ELF-1 (cell line): Measurements from ENCODE around the gene WDR19.
"Not testable (repeated sequence)": the region's sequence is repeated elsewhere in the genome, so short reads cannot be mapped to it uniquely, and the experiment has no call there.

Experiments used
- DNase-seq: peaks from one replicate; pipeline ENCODE4 v3.0.0-alpha.2; 2016; ENCODE audit warnings: low read depth, low spot score

Gene WDR19

DNA sequence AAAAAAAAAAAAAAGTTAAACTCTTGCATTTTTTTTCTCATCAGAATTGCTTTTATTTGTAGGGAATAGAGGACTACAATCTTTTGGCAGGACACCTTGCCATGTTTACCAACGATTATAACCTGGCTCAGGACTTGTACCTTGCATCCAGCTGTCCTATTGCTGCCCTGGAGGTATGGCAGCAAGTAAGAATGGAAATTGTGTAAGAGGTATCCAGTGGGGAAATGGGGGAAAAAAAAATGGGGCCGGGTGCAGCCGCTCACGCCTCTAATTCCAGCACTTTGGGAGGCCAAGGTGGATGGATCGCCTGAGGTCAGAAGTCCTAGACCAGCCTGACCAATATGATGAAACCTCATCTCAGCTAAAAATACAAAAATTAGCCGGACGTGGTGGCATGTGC is 49.8 kb downstream of the WDR19 start:
- no peak for DNase-seq

DNA sequence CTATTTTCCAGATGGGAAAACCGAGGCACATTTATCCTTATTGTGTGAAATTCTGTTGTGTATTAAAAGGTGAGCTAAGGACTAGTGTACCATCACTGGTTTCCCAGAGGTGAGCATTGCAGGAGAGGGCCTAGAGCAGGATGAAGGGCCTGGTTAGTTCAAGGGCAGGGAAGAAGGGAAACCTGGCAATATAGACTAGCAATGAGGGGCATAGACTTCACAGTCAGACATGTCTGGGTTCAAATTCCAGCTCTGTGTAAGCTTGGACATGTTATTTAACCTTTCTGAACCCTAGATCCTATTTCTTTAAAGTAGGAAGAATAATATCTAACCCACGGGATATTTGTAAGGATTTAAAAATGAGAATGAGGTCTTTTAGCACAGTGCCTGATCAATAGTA is 50.8 kb downstream of the WDR19 start:
- DNase-seq: no peak

DNA sequence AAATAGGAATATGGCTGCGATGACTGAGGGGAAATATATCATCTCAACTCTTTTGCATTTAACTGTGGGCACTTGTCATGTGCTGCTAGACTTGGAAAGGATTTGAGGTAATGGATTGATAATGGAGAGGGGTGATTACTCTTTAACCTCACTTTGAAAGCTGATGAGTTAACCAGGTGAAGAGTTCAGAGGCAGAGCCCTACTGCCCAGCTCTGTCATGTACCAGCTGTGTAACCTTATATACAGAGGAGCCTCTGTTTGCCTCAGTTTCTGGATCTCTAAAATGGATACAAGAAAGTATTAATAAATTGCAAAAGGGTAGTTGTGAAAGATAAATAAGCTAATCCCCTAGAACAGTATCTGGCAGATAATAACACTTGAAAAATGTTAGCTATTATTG is 51.5 kb downstream of the WDR19 start:
- DNase-seq: no peak

DNA sequence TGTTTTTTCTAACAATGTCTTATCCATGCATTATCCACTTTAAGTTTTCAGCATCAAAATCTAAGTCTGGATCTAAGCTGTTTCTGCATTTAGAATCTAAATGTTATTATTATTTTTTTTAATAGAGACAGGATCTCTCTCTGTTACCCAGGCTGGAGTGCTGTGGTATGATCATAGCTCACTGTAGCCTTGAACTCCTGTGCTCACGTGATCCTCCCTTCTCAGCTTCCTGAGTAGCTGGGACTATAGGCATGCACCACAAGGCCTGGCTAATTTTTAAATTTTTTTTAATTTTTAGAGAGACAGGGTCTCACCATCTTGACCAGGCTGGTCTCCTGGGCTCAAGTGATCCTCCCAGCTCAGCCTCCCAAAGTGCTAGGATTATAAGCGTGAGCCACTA is 52.7 kb downstream of the WDR19 start:
- no peak for DNase-seq

DNA sequence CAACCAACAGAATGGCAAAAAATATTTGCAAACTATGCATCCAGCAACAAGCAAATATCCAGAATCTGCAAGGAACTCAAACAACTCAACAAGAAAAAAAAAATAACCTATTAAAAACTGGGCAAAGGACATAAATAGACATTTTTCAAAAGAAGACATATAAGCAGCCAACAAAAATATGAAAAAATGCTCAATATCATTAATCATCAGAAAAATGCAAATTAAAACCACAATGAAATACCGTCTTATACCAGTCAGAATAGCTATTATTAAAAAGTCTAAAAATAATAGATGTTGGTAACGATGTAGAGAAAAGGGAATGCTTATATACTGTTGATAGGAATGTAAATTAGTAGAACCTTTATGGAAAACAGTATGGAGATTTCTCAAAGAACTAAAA is 53.4 kb downstream of the WDR19 start:
- DNase-seq: no peak

DNA sequence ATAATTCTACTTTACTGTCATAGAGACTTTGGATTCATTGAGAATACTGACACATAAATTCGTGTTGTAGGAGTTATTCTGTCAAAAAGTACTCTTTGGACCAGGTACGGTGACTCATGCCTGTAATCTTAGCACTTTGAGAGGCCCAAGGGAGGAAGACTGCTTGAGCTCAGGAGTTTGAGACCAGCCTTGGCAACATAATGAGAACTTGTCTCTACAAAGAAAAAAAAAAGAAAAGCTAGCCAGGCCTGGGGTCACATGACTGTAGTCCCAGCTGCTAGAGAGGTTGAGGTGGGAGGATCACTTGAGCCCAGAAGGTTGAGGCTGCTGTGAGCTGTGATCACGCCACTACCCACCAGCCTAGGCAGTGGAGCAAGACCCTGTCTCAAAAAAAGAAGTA is 54.9 kb downstream of the WDR19 start:
- peak; percentile 3 for DNase-seq

DNA sequence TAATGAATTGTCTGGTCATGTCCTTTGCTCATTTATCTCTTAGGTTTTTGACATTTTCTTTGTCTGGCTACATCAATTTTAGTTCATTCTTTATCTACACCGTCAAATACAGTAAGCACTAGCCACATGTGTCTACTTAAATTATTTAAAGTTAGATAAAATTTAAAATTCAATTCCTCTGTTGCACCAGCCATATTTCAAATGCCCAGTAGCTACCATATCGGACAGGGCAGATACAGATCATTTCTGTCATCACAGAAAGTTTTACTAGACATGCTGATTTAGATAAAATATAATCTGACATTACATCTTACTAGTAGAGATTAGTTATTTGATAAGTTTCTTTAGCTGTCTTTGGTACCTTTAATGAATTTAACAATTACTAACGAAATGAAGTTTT is 61.1 kb downstream of the WDR19 start:
- no peak for DNase-seq

DNA sequence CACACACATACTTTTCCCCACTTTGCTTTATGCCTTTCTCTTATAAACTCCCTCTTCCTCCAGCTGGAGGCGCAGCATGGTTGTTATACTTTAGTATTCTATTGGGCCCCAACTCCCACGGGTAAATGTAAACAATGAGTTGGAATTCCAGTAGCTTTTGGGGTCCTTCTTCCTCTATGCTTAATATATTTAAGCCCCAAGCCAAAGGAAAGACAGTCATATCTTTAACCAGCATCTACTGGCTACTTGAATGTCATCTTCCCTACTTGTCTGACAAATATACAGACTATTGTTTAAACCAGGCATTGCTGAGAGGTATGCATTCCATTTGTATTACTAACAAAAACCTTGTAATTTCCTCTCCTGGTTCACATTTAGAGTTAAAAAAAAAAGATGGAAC is 72.9 kb downstream of the WDR19 start:
- no peak for DNase-seq

DNA sequence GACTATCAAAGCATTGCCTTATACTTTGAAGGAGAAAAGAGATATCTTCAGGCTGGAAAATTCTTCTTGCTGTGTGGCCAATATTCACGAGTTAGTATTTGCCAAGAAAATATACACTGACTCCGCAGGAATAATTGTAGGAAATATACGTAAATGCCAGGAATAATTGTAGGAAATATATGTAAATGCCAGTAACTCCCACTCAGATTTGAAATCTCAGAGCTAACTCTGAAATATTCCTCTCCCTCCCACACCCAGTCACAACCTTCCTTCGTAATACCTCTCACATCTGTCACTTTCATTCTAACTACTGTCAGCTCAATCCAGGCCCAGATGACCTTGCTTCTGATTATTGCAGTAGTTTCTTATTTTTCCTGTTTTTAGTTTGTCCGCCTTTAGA is 73.5 kb downstream of the WDR19 start:
- no peak for DNase-seq

DNA sequence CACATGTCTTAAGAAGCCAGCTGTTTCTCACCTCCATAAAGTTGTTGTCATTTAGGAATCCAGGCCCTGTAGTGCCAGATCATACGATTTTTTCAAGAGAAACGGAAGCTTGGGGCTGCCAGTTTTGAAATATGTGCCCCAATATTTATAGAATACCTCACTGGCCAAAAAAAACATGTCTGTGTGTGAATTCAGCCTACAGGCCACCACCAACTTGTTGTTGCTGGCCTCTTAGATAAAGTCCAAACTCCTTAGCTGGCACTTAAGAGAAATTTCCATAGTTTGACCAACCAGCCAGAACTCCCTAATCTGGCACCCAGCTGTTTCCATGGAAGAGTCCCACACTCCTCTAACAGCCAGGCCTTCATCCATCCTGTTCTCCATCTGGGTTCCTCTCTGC is 74.1 kb downstream of the WDR19 start:
- no peak for DNase-seq

DNA sequence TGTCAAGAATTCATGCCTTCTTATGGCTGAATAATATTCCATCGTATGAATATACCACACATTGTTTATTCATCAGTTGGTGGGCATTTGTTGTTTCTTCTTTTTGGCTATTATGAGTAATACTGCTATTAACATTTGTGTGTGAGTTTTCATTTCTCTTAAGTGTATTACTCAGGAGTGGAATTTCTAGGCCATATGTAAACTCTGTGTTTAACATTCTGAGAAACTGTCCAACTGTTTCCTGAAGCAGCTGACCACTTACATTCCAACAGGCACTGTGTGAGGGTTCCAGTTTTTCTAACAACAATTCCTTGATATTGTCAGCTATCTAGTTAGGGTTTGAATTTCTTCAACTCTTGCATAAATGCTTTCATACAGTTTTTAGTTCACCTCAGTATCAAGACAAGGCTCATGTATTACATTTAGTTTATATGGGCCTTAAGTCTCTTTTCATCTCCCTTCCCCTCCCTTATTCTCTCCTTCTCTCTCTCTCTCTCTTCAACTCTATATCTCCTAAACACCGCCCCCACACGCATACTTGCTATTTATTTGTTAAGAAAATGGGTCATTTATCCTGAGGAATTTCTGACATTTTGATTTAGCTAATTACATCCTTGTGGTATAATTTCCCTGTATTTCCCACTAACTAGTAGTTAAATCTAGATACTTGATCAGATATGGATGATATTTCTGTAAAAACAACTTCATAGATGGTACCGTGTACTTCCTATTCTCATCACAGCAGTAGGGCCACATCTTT is 77.4 kb downstream of the WDR19 start:
- DNase-seq: no peak

DNA sequence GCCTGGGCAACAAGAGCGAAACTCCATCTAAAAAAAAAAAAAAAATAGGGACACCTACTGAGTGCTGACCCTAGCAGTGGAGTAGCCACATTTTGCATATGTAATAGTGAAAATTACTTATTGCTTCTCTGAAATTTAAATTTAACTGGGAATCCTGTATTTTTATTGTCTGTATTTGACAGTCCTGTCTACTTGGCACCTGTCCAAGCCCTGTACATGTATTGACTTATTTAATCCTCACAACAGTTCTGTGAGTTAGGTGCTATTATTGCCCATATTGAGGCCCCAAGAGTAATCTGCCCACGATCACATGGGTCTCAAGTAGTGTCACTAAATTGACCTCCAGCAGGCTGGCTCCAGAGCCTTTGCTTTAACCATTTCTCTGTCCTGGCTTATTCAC is 81.6 kb downstream of the WDR19 start:
- no peak for DNase-seq

DNA sequence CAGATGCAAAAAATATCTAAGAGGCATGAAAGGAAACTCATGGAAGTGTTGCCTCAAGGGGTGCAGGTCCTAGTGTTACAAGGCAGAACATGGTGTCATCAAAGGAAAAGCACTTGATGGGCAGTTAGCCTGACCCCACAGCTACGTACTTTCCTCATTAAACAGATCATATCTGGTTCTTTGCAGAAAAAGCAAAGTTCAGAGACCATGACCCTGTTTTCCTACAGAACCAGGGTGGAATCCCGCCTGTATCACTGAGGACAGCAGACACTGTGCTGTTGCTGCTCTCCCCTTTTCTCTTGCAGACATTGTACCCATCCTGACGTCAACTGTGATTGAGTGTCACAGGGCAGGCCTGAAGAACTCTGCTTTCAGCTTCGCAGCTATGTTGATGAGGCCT is 92.2 kb downstream of the WDR19 start:
- DNase-seq: no peak

DNA sequence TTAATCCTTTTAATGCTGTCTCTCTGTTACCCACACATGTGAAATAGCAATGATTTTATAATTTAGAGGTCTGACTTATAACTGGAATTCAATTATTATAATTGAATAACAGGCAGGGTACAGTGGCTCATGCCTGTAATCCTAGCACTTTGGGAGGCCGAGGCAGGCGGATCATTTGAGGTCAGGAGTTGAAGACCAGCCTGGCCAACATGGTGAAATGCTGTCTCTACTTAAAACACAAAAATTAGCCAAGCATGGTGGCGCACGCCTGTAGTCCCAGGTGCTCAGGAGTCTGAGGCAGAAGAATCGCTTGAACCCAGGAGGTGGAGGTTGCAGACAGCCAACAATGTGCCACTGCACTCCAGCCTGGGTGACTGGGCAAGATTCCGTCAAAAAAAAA is 95.3 kb downstream of the WDR19 start:
- not testable (repeated sequence) for DNase-seq

DNA sequence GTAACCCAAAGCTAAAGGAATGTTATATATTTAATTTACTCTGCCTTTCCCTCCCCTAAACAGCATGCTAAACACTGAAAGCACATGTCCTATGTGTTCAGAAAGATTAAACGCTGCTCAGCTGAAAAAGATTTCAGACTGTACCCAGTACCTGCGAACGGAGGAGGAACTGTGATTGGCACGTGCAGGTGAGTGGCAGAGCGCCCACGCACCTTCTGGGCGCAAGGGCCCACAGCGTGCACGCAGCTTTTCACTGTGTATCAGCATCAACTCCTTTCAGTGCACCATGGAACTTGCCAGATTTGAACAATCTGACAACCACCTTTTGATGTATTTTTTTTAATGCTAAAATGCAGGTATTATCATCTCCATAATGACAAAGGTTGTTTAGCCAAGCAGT is 96.1 kb downstream of the WDR19 start:
- no peak for DNase-seq

DNA sequence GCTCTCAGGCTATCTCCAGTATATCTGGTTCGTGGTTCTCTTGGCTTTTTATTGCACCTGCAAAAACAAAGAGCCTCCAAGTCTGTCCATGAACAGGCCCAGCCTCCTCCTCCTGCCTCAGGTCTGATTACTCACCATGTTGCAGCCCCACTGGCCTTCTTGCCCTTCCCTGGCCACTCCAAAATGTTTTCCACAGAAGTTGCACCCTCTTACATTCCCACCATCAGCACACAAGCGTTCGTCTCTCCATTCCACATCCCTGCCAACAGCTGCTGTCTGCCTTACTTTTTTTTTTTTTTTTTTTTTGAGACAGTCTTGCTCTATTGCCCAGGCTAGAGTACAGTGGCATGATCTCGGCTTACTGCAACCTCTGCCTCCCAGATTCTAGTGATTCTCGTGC is 97.1 kb downstream of the WDR19 start:
- DNase-seq: no peak

DNA sequence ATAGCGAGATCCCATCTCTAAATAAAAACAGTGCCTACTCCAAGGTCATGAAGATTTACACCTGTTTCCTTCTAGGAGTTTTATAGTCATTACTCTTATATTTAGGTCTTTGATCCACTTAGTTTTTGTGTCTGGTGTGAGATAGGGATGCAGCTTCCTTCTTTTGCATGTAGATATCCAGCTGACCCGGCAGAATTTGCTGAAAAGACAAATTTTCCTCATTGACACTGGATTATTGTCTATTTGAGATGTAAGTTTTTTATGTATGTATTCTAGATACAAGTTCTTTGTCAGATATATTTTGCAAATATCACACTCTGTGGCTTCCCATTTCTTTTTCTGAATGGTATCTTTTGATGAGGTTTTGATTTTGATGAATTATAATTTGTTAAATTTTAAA is 98.4 kb downstream of the WDR19 start:
- DNase-seq: no peak

DNA sequence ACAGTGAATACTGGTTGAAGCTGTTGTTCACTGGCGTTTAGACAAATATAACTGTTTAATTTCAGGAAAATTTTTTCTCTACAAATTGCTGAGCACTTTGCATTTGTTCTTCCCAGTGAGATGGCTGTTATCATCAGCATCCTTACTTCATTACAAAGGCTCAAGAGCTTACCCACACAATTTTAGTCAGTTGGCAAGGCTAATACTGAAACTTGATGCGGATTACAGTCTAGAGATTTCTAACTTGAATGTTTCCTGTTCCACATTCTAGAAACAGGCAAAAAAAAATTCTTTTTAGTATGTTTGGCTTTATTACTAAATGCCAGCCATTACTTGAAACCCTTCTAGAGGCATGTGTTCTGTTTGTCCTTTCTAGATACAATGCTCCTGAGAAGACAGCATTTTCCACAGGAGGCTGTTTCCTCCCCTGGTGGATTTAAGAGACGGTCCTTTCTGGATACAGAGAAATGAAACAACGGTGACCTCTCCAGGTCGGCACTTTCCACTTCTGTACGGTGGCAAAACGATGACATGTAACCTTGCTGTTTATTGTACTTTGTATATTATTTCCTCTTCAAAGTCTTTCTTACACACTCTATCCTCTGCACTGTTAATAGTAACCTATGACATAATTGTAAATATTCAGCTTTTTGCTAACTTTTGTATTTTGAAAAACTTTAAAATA is 102.9 kb downstream of the WDR19 start:
- DNase-seq: no peak

DNA sequence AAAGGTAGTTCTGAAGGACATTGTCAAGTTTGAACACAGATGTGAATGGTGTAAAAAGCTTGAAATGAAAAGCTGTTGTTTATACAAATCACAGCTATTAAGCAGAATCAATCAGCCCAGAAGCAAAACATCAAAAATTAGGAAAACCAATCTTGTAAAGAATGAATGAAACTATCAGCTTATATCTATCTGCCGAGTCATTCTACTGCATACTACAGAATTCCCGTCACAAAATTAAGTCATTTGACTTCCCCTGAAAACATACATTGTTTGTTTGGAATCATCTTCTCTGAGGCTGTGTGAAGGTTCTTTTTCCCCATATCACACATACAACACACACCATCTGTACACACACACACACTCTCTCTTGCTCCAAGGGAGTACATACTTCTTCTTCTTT is 103.5 kb downstream of the WDR19 start:
- DNase-seq: no peak

DNA sequence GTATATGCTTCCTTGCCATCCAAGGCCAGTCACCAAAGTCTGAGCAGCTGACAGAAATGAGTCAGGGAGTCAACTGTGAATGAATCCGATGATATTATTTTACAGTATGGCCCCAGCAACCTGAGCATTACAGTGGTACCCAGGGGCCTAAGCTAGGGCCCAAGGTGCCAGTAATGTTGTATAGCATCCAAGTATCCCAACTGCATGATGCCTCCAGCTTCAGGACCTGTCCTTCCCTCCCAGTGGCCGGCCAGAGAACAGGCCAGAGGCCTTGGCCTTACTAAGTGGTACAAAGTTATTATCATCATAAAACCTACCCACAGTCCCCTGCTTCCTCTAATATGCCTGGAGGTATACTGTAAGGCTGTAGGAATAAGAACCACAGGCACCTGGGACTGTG is 103.9 kb downstream of the WDR19 start:
- DNase-seq: no peak

DNA sequence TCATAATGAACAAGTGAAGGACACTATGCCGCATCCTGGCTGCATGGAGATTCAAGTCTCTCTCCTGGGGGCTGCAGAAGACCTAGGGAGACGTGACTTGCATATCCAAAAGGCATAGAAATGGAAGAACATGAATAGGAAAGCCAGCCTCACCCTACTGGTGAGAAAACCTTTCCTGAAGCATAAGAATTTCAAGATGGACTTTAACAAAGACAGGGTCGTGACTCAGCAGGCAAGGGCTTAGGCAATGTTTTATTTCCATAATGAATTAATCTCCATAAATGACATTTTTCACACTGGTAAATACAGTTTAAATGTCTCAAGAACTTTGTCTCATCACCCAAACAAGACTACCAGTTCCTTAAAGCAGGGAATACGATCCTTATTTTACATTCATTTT is 104.9 kb downstream of the WDR19 start:
- no peak for DNase-seq

DNA sequence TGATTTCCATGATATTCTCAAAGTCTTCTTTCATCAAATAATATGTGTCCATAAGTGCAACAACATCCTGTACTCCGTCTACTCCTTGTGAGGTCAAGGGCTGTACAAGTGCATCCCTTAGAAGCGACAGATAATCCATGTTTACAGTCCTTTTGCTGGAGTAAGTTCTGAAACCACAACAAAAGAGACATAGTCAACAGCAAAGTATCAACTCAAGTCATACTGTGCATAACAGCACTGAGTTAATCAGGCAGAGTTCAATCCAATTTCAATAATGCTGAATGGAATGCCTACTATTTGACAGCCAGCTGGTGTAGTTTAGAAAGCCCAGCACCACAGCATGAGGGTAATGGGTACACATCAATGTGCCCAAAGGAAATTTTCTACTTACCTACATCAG is 109.4 kb downstream of the WDR19 start:
- no peak for DNase-seq

DNA sequence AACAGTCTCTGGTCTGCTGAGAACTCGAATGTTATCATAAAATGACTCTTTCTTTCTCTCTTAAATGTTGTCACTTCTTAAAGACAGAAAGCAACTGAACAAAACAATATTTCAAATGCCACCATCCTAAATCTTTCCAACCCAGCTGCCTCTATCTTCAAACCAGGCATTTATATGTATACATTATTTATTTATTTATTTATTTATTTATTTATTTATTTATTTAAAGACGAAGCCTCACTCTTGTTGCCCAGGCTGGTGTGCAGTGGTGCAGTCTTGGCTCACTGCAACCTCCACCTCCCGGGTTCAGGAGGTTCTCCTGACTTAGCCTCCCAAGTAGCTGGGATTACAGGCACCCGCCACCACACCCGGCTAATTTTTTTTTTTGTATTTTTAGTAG is 110.1 kb downstream of the WDR19 start:
- not testable (repeated sequence) for DNase-seq

DNA sequence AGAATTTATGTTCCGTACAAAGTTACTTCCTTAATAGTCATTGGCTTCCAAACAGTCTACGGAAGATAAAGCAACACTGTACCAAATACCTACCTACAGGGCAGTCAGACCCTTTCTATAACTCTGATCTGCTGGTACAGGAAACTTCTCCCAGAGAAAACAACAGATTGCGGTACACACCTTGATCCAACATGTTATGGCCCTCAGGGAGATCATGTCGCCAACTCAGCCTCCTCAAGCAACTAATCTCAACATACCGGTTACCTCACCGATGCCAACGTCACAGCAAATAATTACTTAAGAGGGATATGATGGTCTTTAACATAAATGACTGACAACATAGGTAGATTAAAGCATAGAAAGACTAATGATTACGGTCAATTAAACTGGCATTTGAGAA is 113.5 kb downstream of the WDR19 start:
- no peak for DNase-seq
